GM13977 (cell line): Measurements from ENCODE around the gene EPHB6.
A peak's percentile ranks its signal among the peaks of the same experiment; 100 is the strongest.

ENCODE experiments used
- DNase-seq: peaks from one replicate; pipeline ENCODE4 v3.0.0; 2012; ENCODE audit warnings: low spot score
- in situ Hi-C: fragments of 300-500 bp; cut with MboI; formaldehyde crosslinking; loops from one replicate; pipeline ENCODE4 v1.12.0; 2022; ENCODE audit warnings: low sequenced_read_pairs, low pct_unique_long_range_greater_than_20kb, mixed read lengths, inconsistent platforms; ENCODE audit not compliant: unreplicated experiment
- TF ChIP-seq, protein P1 (sequence below): IDR thresholded peaks from 2 replicates; pipeline ENCODE4 v1.5.1; 2012; ENCODE audit warnings: mild to moderate bottlenecking, control low read depth; ENCODE audit not compliant: insufficient read depth; ENCODE audit errors: extremely low read depth, missing control alignments

The EPHB6 gene

DNA sequence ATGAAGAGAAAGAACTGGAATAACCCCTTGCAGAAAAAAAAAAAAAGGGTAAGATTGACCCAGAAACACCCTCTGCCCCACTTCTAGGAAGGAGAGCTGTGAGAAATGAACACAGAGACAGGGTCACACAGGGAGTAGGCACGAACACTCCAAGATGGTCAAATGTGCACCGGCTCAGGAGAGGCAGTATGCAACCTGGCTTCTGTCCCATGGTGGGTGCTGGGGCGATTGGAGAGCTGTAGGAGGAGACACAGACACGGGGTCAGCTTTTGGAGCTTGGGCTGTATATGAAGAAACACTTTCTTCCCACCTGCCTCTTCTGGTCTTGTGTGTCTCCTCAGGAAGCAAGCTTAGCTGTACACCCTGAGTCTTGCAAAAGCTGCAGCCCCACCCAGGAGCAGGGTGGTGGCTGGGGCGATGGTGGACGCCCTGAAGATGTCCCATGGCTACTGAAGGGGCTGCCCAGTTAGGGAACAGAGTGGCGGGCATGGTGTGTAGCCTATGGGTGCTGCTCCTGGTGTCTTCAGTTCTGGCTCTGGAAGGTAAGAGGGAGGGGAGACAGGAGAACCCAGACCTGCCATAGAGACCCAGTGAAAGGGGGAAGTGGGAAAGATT is 8.0 kb downstream of the EPHB6 start:
- TF ChIP-seq, protein P1, sequence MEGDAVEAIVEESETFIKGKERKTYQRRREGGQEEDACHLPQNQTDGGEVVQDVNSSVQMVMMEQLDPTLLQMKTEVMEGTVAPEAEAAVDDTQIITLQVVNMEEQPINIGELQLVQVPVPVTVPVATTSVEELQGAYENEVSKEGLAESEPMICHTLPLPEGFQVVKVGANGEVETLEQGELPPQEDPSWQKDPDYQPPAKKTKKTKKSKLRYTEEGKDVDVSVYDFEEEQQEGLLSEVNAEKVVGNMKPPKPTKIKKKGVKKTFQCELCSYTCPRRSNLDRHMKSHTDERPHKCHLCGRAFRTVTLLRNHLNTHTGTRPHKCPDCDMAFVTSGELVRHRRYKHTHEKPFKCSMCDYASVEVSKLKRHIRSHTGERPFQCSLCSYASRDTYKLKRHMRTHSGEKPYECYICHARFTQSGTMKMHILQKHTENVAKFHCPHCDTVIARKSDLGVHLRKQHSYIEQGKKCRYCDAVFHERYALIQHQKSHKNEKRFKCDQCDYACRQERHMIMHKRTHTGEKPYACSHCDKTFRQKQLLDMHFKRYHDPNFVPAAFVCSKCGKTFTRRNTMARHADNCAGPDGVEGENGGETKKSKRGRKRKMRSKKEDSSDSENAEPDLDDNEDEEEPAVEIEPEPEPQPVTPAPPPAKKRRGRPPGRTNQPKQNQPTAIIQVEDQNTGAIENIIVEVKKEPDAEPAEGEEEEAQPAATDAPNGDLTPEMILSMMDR: no peak
- no peak for DNase-seq
- in situ Hi-C loops: loop anchor here (25.0 kb wide), 1 partner anchor 349 kb away; the partner anchor contains the start of gene TAS2R40

DNA sequence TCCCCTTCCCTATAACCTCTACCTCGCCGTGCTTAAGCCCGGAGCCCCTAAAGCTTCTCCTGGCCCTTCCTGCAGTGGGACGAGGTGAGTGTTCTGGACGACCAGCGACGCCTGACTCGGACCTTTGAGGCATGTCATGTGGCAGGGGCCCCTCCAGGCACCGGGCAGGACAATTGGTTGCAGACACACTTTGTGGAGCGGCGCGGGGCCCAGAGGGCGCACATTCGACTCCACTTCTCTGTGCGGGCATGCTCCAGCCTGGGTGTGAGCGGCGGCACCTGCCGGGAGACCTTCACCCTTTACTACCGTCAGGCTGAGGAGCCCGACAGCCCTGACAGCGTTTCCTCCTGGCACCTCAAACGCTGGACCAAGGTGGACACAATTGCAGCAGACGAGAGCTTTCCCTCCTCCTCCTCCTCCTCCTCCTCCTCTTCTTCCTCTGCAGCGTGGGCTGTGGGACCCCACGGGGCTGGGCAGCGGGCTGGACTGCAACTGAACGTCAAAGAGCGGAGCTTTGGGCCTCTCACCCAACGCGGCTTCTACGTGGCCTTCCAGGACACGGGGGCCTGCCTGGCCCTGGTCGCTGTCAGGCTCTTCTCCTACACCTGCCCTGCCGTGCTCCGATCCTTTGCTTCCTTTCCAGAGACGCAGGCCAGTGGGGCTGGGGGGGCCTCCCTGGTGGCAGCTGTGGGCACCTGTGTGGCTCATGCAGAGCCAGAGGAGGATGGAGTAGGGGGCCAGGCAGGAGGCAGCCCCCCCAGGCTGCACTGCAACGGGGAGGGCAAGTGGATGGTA is 9.2 kb downstream of the EPHB6 start:
- in situ Hi-C loops: loop anchor here (25.0 kb wide), 1 partner anchor 348 kb away; the partner anchor contains the start of gene TAS2R40
- DNase-seq: no peak
- TF ChIP-seq, protein P1: no peak

DNA sequence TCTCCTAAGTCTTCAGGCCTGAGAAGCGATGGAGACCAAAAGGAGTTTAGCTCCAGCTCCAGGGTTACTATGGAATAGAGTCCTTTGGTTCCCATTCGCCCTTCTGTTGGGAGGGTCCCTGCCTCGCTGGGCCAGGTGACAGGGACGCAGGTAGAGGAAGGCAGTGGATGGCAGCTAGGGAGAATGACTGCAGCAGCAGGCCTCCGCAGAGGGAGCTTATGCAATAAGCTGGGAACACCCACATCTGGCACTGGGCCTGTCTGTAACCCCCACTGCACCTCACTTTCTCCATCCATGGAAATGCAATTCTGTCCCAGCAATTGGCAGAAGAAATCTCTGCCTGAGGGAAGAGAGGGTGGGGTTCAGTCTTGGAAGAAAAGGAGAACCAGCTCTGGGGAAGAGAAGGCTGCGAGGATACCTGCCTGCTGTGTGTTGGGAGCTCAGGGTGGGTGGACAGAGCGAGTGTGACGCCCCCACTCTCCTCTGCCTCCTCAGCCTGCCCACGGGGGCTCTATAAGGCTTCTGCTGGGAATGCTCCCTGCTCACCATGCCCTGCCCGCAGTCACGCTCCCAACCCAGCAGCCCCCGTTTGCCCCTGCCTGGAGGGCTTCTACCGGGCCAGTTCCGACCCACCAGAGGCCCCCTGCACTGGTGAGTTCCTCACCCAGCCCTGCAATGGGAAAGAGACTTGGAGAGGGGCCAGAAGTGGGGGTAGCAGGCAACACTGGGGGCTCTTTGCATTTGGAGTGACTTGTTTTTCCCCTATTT is 10.3 kb downstream of the EPHB6 start:
- TF ChIP-seq, protein P1: no peak
- in situ Hi-C loops: loop anchor here (25.0 kb wide), 1 partner anchor 347 kb away; the partner anchor contains the start of gene TAS2R40
- no peak for DNase-seq

DNA sequence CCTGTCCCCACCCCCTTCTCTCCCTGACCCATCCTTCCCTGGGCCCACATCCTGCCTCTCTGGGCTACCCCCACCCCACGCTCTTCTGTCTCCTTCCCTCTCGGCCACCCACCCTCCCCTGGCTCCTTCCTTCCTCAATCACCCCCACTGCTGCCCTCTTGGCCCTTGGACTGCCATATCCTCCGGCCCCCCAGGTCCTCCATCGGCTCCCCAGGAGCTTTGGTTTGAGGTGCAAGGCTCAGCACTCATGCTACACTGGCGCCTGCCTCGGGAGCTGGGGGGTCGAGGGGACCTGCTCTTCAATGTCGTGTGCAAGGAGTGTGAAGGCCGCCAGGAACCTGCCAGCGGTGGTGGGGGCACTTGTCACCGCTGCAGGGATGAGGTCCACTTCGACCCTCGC is 10.9 kb downstream of the EPHB6 start:
- no peak for DNase-seq
- TF ChIP-seq, protein P1: no peak
- in situ Hi-C loops: loop anchor here (25.0 kb wide), 1 partner anchor 347 kb away; the partner anchor contains the start of gene TAS2R40

DNA sequence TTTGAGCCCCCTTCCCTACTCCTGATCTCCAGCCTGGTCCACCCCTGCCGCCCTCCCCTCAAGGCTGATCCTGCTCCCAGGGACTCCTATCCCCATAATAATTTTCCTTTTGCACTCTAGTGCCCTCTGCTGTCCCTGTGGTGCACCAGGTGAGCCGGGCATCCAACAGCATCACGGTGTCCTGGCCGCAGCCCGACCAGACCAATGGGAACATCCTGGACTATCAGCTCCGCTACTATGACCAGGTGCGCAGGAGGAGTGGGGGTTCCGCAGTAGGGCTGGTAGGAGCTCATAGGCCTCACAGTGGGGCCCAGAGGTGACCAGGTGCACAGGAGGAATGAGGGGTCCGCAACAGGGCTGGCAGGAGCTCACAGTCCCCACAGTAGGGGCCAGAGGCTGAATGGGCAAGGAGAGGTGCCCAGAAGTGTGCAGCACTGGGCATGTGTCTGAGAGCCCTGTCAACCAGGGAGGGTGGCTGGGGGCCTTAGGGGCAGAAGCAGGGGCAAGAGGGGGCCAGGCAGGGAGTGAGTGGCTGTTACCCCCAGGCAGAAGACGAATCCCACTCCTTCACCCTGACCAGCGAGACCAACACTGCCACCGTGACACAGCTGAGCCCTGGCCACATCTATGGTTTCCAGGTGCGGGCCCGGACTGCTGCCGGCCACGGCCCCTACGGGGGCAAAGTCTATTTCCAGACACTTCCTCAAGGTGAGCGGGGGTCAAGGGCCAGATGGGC is 11.7 kb downstream of the EPHB6 start:
- in situ Hi-C loops: loop anchor here (25.0 kb wide), 1 partner anchor 346 kb away; the partner anchor contains the start of gene TAS2R40
- no peak for DNase-seq

DNA sequence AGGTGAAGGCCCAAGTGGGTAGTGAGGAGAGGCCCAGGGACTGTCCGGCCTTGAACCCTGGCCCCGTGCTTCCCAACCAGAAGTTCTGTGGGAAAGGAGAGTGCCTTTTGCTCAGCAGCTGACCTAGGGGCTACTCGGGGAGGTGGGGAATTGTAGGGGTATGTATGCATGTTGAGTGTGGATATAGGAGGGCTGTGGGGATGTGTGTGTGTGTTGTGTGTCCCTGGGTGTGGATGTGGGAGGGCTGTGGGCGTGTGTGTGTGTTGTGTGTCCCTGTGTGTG is 12.2 kb downstream of the EPHB6 start:
- in situ Hi-C loops: loop anchor here (25.0 kb wide), 1 partner anchor 345 kb away; the partner anchor contains the start of gene TAS2R40
- DNase-seq: no peak
- TF ChIP-seq, protein P1: no peak

More for the DNA sequence above, 11.7 kb downstream of the EPHB6 start:
- TF ChIP-seq, protein P1: peak; percentile 68
